Fibroblast of the aortic adventitia (primary cell): ENCODE measurements around the gene MBLAC1. TPM values are rescaled to one million over a fixed set of nuclear protein-coding genes. Genes with fewer than 3 reads are reported as not detected.

Experiments used
- DNase-seq: peaks from one replicate; pipeline ENCODE4 v3.0.0-alpha.2; 2010; ENCODE audit warnings: low read depth
- H3K4me3 ChIP-seq: 2 replicates; pipeline ENCODE4 v1.5.1; 2011; ENCODE audit warnings: low read depth, mild to moderate bottlenecking, control low read depth, low read length, moderate library complexity
- CTCF ChIP-seq: IDR thresholded peaks from 2 replicates; pipeline ENCODE4 v1.5.1; 2011; ENCODE audit warnings: mild to moderate bottlenecking, low read length, control low read depth, inconsistent platforms; ENCODE audit not compliant: insufficient read depth
- small RNA-seq: library from RNA; depleted of rRNA; stranded (forward); fragments of <200 nt; gene quantifications from one replicate; pipeline ENCODE3, GENCODE V24; 2012
- total RNA-seq: library from RNA; depleted of rRNA; stranded (reverse); fragments of >200 nt; gene quantifications from 2 replicates; pipeline ENCODE4 v1.2.3, GENCODE V29; 2012; ENCODE audit warnings: low replicate concordance

Gene MBLAC1
- total RNA-seq, 1 donor = 1.9 TPM

- TF ChIP-seq CTCF = no peak
- DNase-seq = no peak
- no peak overlapping the region for H3K4me3 ChIP-seq
Measured at GRCh38 chr7:100173806-100174495, 47.2 kb downstream of the MBLAC1 start.

- no peak for DNase-seq
- no peak overlapping the region for H3K4me3 ChIP-seq
- no peak for TF ChIP-seq CTCF
Measured at GRCh38 chr7:100174582-100174981, 47.8 kb downstream of the MBLAC1 start.

- no peak for TF ChIP-seq CTCF
- no peak for DNase-seq
Measured at GRCh38 chr7:100175296-100175935, 48.6 kb downstream of the MBLAC1 start.

GRCh38 chr7:100176096-100177044 is 49.6 kb downstream of the MBLAC1 start:
- no peak for TF ChIP-seq CTCF
- H3K4me3 ChIP-seq = peak overlapping the region; percentile 80
- no peak for DNase-seq

More at GRCh38 chr7:100175296-100175935, 48.6 kb downstream of the MBLAC1 start:
- no peak overlapping the region for H3K4me3 ChIP-seq

GRCh38 chr7:100177045-100178001 is 50.6 kb downstream of the MBLAC1 start, which contains the start of the genes GPC2 and STAG3:
Gene GPC2, minus strand, starts transcription at chr7:100177381. Its CDS starts 182 bp downstream, at chr7:100177199.
Gene STAG3, plus strand, starts transcription at chr7:100177918. Its CDS starts 2,639 bp downstream, at chr7:100180557.
- peak; percentile 96 for DNase-seq
- peak within 1 kb of the TSS; percentile 80 for H3K4me3 ChIP-seq
- no peak for TF ChIP-seq CTCF

Small RNA genes within 50 kb of the gene (small RNA-seq; reads per million reads assigned to genes)
- 3,449 reads per million, percentile 100 among the genes with 10 or more reads in this experiment for gene MIR106B
- gene MIR25 = 1,462 reads per million, percentile 99 among the genes with 10 or more reads in this experiment
- gene MIR93 = 3,687 reads per million, percentile 100 among the genes with 10 or more reads in this experiment

Other genes starting within 250 kb of the MBLAC1 start
- 0.63 and 0.65 TPM in 2 replicates for gene OR2AE1, start 249.9 kb upstream of the MBLAC1 start, total RNA-seq
- 26.3 and 34.8 TPM in 2 replicates for gene TRIM4, start 207.4 kb upstream of the MBLAC1 start, total RNA-seq
- not detected in 2 replicates for gene GJC3, start 197.3 kb upstream of the MBLAC1 start, total RNA-seq
- gene AZGP1, start 150.9 kb upstream of the MBLAC1 start, total RNA-seq = not detected in 2 replicates
- gene ZKSCAN1, start 111.4 kb upstream of the MBLAC1 start, total RNA-seq = 28.9 and 41.9 TPM in 2 replicates
- gene ZSCAN21, start 77.2 kb upstream of the MBLAC1 start, total RNA-seq = 5.7 and 9.3 TPM in 2 replicates
- gene ZNF3, start 45.2 kb upstream of the MBLAC1 start, total RNA-seq = 24.3 and 71.3 TPM in 2 replicates
- gene COPS6, start 38.0 kb upstream of the MBLAC1 start, total RNA-seq = 27.1 and 83.7 TPM in 2 replicates
- 13.1 and 97.7 TPM in 2 replicates for gene MCM7, start 25.6 kb upstream of the MBLAC1 start, total RNA-seq
- gene AP4M1, start 25.3 kb upstream of the MBLAC1 start, total RNA-seq = 17.6 and 18.2 TPM in 2 replicates
- gene TAF6, start 7.6 kb upstream of the MBLAC1 start, total RNA-seq = 38.6 and 42.7 TPM in 2 replicates
- 25.4 and 54.5 TPM in 2 replicates for gene CNPY4, start 7.3 kb upstream of the MBLAC1 start, total RNA-seq
- gene LAMTOR4, start 22.0 kb downstream of the MBLAC1 start, total RNA-seq = 82.2 and 316 TPM in 2 replicates
- gene TRAPPC14, start 31.8 kb downstream of the MBLAC1 start, total RNA-seq = 3.5 and 10.0 TPM in 2 replicates
- 4.0 and 9.8 TPM in 2 replicates for gene GAL3ST4, start 41.6 kb downstream of the MBLAC1 start, total RNA-seq
- 1.2 and 4.5 TPM in 2 replicates for gene GPC2, start 50.4 kb downstream of the MBLAC1 start, total RNA-seq
- gene STAG3, start 51.0 kb downstream of the MBLAC1 start, total RNA-seq = 0.90 and 4.8 TPM in 2 replicates
- gene PVRIG, start 93.0 kb downstream of the MBLAC1 start, total RNA-seq = not detected in 2 replicates
- gene SPDYE3, start 180.7 kb downstream of the MBLAC1 start, total RNA-seq = not detected in 2 replicates
- gene PILRB, start 231.2 kb downstream of the MBLAC1 start, total RNA-seq = 4.4 and 8.1 TPM in 2 replicates
- gene PILRA, start 246.5 kb downstream of the MBLAC1 start, total RNA-seq = 0.27 TPM in 1 of 2 replicates, not detected in the other